GM19467 (cell line): ENCODE measurements around the gene SRGAP2B.
A peak's percentile ranks its signal among the peaks of the same experiment; 100 is the strongest.
"Not testable (repeated sequence)": the region's sequence is repeated elsewhere in the genome, so short reads cannot be mapped to it uniquely, and the experiment has no call there.

Experiments used
- ATAC-seq: cut with Tn5 transposase; IDR thresholded peaks from one replicate; pipeline ENCODE4 v1.9.1; 2021; ENCODE audit warnings: mild to moderate bottlenecking, moderate library complexity; ENCODE audit not compliant: unreplicated experiment

The SRGAP2B gene

DNA sequence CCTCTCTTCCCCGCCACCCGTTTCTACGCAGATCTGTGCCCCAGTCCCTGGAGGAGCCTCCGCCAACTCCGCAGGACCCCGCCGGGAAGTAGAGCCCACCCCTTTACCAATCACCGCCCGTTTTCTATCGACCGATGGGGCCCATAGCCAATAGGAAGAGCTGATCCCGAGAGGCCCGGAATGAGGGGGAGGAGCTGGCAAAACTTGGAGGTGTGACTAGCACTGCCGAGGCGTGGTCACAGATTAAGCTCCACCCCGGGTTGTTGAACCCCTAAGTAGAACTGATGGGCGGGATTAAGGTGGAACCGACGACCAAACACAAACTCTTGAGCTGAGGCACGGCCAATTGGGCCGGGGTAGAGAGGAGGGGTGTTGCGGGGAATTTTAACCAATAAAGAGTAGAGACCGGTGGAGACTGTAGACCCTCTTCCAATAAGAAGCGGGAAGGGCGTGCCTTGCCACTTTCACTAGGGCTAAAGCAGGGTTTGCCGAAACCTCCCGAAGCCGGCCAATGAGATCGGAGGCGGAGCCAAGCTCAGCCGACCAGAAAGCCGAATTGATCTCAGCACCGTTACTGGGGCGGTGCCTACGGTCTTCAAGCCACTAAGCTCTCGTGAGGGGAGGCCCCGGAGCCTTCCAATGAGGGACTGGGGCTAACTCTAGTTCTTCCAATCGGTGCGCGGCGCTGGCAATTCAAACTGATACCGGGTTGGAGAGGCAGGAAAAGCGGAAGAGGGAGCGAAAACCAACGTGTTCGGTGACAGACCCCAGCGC is at the start of gene SRGAP2B, which contains the start of gene FAM72D:
TSS of gene SRGAP2B (minus strand) at position 45 of the 774 bp plus-strand sequence. CDS start 2,427 bp downstream, outside the sequence.
TSS of gene FAM72D (plus strand) at position 691 of the 774 bp plus-strand sequence. CDS start 874 bp downstream, outside the sequence.
- ATAC-seq: peak; percentile 82

- not testable (repeated sequence) for ATAC-seq
Observed at GRCh38 chr1:145144264-145144913, 49.3 kb upstream of the SRGAP2B start.

- ATAC-seq: not testable (repeated sequence)
Observed at GRCh38 chr1:145140549-145140948, 45.4 kb upstream of the SRGAP2B start.

DNA sequence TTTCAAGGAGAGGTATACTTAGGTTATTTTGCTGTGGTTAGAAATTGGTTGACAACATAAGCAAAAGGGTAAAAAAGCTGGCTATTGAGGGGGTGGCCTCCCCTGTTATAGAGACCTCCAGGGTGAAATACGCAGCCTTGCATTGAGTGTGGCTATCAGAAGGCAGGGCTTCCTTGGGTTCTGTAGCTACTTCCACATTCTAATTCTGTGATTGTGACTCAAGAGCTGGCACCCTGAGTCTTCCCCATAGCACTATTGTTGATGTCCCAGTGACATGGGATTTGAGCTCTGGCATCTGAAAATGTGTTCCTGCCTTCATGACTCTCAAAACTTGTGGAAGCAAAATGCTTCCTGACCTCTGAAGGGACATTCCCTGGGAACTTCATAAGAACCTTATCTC is 39.3 kb upstream of the SRGAP2B start:
- not testable (repeated sequence) for ATAC-seq

DNA sequence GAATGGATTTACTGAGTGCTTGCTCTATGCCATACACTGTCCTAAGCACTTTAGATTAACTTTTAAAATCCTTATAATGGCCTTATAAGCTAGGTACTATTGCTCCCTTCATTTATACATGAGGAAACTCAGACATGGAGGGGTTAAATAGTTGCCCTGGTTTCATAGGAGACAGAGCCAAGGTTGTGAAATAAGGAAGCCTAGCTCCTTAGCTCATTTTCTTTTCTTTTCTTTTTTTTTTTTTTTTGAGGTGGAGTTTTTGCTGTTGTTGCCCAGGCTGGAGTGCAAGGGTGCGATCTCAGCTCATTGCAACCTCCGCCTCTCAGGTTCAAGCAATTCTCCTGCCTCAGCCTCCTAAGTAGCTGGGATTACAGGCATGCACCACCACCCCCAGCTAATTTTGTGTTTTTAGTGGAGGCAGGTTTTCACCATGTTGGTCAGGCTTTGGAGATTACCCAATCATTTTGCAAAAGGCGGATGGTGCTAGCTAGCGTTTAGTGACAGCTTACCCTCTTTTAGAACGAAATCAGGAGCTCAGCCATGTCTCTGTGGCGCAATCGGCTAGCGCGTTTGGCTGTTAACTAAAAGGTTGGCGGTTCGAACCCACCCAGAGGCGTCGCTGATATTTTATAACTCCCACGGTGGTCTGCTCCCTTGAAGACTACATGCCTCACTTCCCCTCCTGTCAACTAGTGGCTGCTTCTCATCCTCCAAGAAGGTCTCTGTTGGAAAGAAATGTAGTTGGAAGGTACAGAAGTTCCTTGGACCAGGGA is 33.8 kb upstream of the SRGAP2B start:
- ATAC-seq: not testable (repeated sequence)

DNA sequence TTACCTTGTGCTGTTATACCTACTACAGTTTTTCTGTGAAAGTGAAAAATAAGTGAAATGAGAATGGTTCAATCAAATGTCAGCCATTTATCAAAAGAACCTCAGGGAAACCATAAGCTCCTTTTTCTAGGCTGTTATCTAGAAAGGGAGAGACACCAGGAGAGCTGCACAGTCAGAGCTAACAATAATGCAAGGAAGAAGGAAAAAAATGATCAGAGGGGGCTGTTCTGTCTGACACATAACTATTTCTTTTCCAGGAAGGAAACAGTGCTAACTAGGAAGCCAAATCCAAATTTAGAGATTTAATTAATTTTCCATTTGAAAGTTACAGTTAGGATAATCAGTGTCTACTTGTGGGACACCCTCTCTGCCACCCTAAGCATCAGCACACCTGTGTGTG is 32.0 kb upstream of the SRGAP2B start:
- ATAC-seq: not testable (repeated sequence)

GRCh38 chr1:145125112-145125511 is 30.0 kb upstream of the SRGAP2B start:
- not testable (repeated sequence) for ATAC-seq

GRCh38 chr1:145123992-145124641 is 29.0 kb upstream of the SRGAP2B start:
- ATAC-seq: not testable (repeated sequence)

DNA sequence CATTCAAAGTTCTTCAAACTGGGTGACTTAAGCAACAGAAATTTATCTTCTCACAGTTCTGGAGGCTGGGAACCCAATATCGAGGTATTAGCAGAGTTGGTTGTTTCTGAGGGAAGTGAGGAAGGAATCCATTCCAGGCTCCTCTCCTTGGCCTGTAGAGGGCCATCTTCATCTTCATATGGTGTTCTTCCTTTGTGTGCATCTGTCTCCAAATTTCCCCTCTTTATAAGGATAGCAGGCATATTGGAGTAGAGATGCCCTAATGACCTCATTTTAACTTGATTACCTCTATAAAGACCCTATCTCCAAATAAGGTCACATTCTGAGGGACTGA is 27.9 kb upstream of the SRGAP2B start:
- ATAC-seq: not testable (repeated sequence)

DNA sequence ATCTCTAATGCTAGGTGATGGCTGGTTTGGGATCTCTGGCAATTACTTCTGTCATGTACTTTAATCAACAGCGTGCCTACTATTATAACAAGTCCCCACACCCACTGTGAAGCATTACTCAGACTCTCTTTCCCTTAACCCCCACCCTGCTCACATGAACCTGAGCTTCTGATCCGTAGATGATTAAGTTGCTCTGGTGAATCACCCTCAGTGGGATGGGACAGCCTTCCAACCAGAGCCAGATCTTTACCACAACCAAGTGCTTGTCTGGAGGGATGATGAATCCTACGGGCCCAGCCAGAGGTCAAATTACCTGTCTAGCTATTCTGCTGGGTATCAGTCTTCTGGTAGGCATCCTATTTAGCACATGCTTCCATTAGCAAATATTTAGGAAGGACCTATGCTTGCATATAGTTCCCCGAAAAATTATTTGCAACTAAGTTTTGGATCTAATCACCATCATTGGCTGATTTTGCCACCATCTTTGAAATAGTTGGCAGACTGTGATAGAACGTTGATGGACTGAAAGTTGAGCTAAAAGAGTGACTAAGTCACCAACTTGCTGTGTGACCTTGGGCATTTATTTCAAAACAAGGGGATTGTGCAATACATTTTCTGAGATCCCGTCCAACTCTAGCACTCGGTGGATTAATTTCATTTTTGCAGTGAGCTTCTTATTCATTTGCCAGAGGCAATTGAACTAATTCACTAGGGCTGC is 27.4 kb upstream of the SRGAP2B start:
- not testable (repeated sequence) for ATAC-seq

- not testable (repeated sequence) for ATAC-seq
Observed at GRCh38 chr1:145119842-145120241, 24.7 kb upstream of the SRGAP2B start.

GRCh38 chr1:145115587-145116493 is 20.7 kb upstream of the SRGAP2B start:
- ATAC-seq: not testable (repeated sequence)

- not testable (repeated sequence) for ATAC-seq
Observed at GRCh38 chr1:145114560-145115057, 19.5 kb upstream of the SRGAP2B start.

DNA sequence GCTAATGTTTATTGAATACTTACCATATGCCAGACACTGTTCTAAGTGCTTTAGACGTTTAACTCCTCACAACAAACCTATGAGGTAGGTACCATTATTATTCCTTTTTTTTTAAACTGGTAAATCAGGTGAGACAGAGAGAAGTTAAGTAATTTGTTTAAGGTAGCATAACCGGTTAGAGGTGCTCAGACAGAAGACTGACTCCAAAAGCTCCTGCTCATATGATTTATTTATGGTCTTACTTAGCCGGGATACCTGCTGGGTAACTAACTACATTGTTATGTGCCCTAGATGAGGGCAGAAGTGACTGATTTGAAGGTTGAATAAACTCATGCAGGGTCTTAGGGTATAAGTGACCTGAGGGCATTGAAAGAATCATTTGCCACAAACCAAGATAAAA is 17.6 kb upstream of the SRGAP2B start:
- ATAC-seq: not testable (repeated sequence)

DNA sequence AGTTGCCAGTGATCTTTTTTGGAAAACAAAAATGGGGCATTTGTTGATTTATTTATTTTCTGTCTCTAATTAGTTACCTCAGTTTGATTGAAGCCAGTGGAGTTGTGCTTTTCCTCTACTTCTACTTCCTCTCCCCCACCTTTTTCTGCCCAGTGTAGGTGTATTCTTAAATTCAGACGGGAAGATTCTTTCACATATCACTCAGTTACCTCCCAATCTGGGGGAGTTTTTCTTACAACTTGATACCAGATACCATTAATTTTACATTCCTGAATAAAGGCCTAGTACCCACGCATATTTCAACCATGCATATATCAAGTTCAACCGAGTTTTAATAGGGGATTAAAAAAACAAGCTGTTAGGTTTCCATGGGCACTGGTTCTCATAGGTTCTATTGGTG is 16.5 kb upstream of the SRGAP2B start:
- ATAC-seq: not testable (repeated sequence)

- ATAC-seq: not testable (repeated sequence)
Observed at GRCh38 chr1:145103294-145103693, 8.2 kb upstream of the SRGAP2B start.

DNA sequence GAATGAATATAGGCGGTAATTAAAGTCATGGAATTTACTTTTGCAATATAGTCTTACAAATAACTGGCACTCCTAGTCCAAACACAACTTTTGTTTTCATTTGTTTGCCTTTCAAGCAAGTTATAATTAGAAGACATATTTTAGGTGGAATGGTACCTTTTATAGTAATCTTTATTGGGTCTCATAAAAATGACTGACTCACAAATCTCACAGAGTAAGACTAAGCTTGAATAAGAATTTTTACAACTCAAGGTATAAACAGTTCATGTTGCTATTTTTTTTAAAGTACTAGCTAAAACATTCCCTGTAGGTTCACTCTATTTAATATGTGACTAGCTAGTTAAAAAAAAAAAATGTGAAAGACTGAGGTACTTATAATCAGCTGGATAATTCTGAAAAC is 6.6 kb upstream of the SRGAP2B start:
- ATAC-seq: not testable (repeated sequence)

DNA sequence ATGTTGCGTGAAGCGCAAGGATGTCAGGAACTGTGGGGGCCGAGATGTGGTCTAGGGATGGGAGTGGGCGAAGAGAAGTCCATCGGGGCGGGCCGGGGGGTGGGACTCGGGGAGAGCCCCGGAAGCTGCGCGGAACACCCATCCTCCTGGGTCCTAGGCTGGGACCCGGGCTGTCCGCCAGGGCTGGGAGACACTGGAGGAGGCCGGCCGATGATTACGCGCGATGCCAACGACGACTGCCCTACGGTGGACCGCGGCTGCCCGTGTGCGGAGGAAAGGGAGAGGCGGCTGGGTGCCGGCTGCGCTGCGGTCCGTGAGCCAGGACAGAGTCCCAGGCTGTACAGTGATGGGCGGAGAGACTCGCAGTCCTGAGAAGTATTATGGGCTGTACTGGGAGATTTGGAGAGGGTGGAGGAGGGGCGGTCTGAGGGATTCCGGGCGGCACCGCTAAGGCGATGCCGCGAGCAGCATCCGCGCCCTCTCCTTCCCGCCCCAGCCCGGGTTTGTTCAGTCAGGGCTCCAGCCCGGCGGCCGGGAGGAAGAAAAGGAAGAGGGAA is 395 bp downstream of the SRGAP2B start:
- peak; percentile 5 for ATAC-seq
